C4-2B (cell line): ENCODE data around the gene SEMA4D.

Experiments
- H3K27ac ChIP-seq: fragments of 450-650 bp; 2 replicates; pipeline ENCODE4 v1.5.1; 2017
- CTCF ChIP-seq: fragments of 450-650 bp; conservative IDR thresholded peaks from 2 replicates; pipeline ENCODE4 v1.5.1; 2017; ENCODE audit warnings: mild to moderate bottlenecking
- ZFX ChIP-seq: fragments of 450-650 bp; IDR thresholded peaks from 2 replicates; pipeline ENCODE4 v1.6.1; 2017

SEMA4D gene

GRCh38 chr9:89528131-89528530, 30.2 kb upstream of the SEMA4D start:
- no peak overlapping the region for H3K27ac ChIP-seq
- no peak for TF ChIP-seq ZFX
- TF ChIP-seq CTCF = no peak

GRCh38 chr9:89527084-89527483, 29.2 kb upstream of the SEMA4D start:
- H3K27ac ChIP-seq = no peak overlapping the region
- no peak for TF ChIP-seq CTCF
- TF ChIP-seq ZFX = no peak

GRCh38 chr9:89526667-89527066, 28.8 kb upstream of the SEMA4D start:
- TF ChIP-seq CTCF = no peak

GRCh38 chr9:89525446-89526374, 27.8 kb upstream of the SEMA4D start:
- TF ChIP-seq ZFX (no peak), CTCF (no peak)
- H3K27ac ChIP-seq = no peak overlapping the region

More at GRCh38 chr9:89526667-89527066, 28.8 kb upstream of the SEMA4D start:
- no peak overlapping the region for H3K27ac ChIP-seq

- no peak overlapping the region for H3K27ac ChIP-seq
- TF ChIP-seq ZFX = no peak
- no peak for TF ChIP-seq CTCF
Measured at GRCh38 chr9:89524963-89525362, 27.1 kb upstream of the SEMA4D start.

GRCh38 chr9:89523948-89524347, 26.0 kb upstream of the SEMA4D start:
- no peak for TF ChIP-seq ZFX
- no peak for TF ChIP-seq CTCF
- no peak overlapping the region for H3K27ac ChIP-seq

GRCh38 chr9:89522959-89523285, 25.0 kb upstream of the SEMA4D start:
- no peak for TF ChIP-seq ZFX
- no peak for TF ChIP-seq CTCF
- H3K27ac ChIP-seq = no peak overlapping the region
